ENCODE measurements around the gene MYLIP.

- TF ChIP-seq CTCF (IDR thresholded peaks at IDR 0.05) (no peak), POLR2A (IDR thresholded peaks at IDR 0.05) (no peak)
Measured at GRCh38 chr6:16187176-16187575, 58.3 kb downstream of the MYLIP start.
